ENCODE data around the gene HEPACAM.

DNA sequence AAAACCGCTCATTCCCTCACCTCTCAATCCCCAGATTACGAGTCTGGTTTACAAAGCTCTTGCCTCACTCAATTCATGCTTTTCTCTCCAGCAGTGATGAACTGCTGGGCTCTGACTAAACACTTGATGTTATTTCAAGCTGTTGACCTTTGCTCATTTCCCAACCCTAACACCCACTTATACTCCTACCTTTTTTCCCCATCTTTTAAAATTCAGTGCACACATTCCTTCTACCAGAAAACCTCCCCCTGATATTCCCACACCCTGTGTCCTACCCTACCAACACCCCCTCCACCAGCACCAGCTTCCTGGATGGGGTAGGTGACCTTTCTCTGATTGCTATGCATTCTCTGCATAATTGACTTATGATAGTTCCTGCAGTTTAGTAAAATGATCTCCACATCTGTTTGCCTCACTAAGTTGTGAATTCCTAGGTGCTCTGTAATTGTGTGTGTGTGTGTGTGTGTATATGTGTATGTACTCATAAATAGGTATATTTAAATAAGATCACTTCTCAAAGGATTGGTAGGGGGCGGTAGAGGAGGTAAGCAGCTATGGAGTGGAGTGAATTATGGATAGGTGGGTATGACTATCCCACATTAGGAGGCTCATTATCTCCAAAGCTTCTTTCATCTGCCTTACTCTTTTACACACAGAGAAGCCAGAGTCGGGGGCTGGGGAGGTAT, 842 bp downstream of the HEPACAM start:
- TF ChIP-seq, protein P1, sequence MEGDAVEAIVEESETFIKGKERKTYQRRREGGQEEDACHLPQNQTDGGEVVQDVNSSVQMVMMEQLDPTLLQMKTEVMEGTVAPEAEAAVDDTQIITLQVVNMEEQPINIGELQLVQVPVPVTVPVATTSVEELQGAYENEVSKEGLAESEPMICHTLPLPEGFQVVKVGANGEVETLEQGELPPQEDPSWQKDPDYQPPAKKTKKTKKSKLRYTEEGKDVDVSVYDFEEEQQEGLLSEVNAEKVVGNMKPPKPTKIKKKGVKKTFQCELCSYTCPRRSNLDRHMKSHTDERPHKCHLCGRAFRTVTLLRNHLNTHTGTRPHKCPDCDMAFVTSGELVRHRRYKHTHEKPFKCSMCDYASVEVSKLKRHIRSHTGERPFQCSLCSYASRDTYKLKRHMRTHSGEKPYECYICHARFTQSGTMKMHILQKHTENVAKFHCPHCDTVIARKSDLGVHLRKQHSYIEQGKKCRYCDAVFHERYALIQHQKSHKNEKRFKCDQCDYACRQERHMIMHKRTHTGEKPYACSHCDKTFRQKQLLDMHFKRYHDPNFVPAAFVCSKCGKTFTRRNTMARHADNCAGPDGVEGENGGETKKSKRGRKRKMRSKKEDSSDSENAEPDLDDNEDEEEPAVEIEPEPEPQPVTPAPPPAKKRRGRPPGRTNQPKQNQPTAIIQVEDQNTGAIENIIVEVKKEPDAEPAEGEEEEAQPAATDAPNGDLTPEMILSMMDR (IDR thresholded peaks at IDR 0.05 in 4 of 5, conservative IDR thresholded peaks at IDR 0.05 in 1 of 5), result no peak
- TF ChIP-seq POLR2A (IDR thresholded peaks at IDR 0.05), result no peak
